Femur (tissue), 1 donor: ENCODE results near the gene THUMPD1.
A peak's percentile ranks its signal among the peaks of the same experiment; 100 is the strongest.
"Not testable (repeated sequence)": the region's sequence is repeated elsewhere in the genome, so short reads cannot be mapped to it uniquely, and the experiment has no call there.

Experiments used
- DNase-seq: peaks from one replicate; pipeline ENCODE4 v3.0.0-alpha.2; 2017

Gene THUMPD1

DNA sequence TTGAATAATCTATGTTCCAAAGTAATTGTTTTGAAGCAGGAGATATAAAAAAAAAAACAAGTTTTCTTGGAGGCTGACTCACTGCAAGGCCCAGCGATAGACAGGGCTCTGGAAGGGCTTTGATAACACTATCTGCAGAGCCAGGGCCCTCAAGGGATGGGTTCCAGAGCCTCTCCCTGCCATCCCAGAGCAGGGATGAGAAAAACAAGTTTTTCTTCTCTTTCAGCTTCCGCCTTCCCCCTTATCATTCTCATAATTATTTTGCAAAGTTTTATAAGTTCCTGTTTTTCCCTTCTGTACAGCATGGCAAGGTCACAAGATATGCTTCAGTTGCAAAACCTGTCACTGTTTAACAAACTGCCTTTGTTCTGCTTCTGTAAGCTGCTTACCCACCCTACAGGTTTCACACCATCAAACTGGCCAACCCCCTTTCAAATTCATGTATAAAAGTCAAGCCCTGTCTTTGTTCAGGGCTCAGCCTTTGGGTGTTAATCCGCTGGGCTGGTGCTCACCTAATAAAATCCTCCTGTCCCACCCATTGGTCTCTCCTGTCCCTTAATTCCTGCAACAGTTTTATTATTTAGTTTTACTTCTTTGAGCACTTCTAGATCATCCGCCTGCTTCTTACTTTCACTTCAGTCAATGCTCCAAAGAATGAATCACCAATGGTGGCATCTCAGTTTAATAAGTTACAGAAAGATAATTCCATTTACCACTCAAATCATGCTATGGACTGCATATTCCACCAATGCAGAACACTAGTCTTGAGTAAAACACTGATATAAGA, 5.6 kb upstream of the THUMPD1 start:
- DNase-seq = no peak

DNA sequence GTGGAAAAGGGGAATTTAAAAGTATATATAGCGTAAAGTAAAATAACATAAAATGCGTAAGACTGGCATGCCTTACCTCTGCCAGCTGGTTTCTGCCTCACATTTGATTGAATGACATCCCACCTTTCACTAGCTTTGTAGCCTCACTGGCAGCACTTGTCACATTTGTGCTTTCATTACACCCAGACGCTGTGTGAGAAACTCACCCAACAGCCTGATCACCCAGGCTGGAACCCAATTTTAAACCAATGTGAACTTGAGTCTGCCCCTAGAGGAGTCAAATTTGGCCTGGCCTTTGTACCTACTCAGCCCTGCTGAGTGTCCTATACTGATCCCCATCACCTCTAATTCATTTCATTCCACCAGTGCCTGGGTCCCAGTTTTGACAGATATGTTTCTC, 4.8 kb upstream of the THUMPD1 start:
- no peak for DNase-seq

DNA sequence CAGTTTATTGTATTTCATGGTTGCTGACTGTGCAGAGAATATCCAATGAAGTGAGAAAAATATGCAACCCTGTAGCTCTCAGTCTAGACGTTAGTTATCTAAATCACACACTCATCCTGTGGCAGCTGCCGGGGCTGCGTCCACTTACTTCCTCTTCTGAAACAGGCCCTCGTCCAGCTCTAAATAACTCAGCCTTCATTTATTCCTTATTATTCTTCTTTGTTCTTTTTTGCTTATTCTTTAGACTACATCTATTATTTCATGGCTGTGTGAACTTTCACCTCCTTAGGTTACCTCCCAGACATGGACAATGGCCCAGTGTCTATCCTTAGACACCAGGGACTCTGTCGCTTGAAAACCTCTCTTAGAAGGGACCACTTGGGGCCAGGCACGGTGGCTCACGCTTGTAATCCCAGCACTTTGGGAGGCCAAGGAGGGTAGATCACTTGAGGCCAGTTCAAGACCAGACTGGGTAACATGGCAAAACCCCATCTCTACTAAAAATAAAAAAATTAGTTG, 3.4 kb upstream of the THUMPD1 start:
- DNase-seq = no peak

DNA sequence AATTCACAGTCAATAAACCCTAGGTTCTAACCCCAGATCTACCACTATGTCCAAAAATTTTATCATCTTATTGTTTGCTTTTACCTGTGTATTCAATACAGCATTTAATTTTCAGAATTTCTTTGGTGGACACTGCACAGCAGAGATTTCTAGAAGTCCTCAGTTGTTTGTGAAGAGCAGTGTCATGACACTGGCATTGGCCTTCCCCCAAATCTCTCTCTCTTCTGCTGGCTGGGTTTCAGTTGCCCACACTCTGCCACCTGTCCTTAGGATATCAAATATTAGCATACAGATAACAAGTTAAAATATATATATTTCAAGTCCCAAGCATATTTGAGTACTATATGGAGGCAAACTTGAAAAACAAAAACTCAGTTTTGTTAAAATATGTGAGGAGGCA, 2.0 kb upstream of the THUMPD1 start:
- DNase-seq = no peak

DNA sequence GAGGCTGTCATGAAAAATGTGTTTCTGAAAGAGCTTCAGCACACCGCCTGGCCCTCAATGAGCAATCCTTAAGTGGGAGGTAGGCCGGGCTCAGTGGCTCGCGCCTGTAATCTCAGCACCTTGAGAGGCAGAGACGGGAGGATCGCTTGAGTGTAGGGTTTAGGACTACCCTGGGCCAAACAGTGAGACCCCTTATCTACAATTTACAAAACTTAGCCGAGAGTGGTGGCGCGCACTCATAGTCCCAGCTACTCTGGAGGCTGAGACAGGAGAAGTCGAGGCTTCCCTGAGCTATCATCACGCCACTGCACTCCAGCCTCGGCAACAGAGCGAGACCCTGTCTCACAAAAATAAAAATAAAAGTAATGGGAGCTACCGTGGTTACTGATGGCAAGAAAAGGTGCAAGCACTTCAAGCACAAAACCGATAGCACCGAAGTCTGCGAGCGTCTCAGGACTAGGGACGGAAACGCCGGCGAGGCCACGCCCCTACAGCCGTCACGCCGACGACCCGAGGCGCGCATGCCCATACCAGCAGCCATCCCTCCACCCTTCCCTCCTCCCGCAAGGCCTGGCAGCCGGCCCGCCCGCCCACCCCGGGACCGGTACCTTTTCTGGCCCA, 607 bp downstream of the THUMPD1 start:
- DNase-seq = peak; percentile 94

DNA sequence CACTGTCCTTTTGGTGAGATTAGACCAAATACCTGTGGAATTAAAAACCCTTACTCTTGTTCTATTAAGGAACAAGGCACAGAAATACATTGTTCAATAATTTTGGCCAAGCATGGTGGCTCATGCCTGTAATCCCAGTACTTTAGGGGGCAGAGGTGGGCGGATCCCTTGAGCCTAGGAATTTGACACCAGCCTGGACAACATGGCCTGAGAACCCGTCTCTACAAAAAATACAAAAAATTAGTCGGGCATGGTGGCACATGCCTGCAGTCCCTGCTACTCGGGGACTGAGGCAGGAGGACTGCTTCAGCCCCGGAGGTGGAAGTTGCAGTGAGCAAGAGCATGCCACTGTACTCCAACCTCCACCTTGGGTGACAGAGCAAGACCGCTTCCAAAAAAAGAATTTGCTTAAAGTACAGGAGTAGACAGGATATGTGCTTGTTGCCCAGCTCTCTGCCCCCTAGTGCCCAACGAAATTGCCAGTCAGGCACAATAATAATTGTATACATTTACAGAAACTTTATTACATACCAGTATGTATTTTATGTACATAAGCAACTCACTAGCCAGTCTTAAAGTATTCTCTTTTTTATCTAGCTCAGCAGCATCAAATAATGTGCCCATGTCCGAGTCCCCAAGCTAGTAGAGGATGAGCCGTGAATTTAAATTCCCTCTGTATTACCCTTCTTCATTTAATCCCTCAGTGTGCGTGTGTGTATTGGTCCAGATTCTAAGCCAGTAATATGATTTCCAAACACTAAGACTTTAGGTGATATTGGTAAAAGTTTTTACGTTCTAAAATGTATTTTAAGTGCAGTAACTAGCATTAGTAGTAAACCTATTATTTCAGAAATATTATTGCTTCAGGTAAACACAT, 1.4 kb downstream of the THUMPD1 start:
- no peak for DNase-seq

DNA sequence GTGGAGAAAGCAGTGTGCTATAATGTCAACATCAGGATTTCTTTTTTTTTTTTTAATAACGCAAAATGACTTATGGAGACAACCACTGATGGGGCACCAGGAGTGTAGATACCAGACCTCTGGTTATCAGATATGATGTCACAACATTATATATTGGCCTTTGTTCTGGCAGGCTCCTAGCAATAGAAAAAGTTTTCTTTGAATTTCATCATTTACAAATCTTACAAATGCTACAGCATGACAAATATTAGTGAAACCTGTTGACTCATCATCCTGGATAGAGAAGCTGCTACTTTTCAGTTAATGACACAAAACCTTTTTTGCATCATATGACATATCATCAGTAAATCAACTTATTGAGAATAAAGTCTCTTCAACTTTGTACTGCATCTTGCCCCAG, 6.1 kb downstream of the THUMPD1 start:
- no peak for DNase-seq

DNA sequence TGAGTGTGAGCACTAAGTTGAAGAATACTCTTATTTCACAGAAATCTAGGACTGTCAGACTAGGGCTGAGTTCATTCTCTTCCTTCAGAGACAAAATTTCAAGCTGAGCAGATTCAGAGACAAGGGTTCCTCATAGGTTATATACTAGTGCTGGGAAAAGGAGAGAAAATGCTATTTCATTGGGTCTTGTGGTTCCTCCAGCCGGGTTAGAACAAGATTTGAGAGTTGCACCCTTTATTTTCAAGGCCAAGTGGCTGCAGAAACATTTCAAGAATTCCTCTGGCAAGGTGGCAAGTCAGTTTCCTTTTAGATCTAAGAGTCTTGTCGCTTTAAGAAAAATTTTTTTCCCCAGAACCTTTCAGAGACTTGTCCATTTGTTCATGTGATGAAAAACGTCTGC, 6.8 kb downstream of the THUMPD1 start:
- no peak for DNase-seq

DNA sequence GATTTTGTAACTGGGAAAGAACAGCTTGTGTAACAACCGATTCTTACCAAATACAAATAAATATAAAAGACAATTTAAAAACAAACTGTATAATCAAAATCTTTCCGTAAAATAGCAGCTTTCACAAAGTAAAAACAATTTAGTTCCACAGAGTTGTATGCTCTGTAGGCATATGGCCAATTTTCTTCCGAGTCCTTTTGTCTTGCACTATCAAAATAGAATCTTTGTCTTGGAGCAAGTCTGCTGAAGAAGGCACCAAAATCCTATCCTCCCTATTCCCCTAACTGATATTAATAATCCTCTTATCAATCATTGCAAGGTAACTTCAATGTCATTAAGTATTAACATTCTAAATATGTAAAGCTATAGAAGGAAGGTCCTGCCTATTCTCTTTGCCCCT, 7.6 kb downstream of the THUMPD1 start:
- no peak for DNase-seq

DNA sequence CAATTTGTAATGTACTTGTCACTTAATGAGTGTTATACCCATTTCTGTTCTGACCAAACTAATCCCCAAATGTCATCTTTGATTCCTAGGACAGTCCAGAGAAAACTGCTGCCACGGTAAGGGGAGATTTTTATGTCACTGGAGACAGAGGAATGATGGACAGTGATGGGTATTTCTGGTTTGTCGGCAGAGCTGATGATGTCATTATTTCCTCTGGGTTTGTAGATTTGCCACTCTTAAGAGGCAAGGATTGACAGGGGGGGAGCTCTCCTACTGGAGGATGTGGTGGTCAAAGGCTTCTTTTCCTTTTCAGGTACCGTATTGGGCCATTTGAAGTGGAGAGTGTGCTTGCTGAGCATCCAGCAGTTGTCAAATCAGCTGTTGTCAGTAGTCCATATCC, 12.5 kb downstream of the THUMPD1 start:
- no peak for DNase-seq

DNA sequence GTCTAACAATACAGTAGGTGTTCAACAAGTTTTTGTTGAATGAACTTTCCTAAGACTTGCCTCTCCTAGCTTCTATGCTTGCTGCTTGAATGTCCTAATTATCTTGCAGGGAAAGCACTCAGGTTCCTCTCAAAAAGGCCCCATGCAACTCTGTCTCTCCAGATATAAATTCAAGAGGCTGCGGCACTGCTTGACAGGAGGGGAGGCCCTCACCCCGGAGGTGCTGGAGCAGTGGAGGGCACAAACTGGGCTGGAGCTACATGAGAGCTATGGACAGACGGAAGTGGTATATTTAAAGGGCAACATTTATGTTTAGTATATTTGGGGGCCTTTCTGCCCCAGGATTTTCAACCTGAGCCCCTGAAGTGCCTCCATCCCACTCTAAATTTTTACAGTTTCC, 14.4 kb downstream of the THUMPD1 start:
- no peak for DNase-seq

DNA sequence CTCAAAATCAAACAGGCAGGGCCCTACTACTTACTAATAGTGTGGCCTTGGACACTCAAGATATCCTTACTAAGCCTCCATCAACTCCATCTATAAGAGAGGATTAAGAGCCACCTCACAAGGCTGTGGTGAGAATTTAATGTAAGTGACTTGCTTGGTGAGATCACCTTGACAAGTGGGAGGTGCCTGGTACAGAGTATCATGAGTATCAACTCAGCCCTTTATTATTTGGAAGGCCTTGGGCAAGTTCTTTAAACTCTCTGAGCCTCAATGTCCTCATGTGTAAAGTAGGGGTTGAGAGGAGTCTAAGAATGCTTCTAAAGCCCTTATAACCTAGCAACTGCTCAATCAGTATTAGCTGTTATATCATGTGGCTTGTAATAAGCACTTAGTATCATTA, 15.0 kb downstream of the THUMPD1 start:
- no peak for DNase-seq

DNA sequence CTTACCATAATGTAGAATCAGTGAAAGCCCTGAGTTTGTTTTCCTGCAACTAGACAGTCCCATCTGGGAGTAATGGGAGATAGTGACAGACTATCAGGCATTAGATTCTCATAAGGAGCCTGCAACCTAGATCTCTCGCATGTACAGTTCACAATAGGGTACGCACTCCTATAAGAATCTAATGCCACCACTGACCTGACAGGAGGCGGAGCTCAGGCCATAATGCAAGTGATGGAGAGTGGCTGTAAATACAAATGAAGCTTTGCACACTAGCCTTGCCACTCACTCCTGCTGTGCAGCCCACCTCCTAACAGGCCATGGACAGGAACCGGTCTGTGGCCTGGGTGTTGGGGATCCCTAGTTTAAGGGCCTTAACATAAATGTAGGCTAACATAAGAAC, 21.4 kb downstream of the THUMPD1 start:
- no peak for DNase-seq

DNA sequence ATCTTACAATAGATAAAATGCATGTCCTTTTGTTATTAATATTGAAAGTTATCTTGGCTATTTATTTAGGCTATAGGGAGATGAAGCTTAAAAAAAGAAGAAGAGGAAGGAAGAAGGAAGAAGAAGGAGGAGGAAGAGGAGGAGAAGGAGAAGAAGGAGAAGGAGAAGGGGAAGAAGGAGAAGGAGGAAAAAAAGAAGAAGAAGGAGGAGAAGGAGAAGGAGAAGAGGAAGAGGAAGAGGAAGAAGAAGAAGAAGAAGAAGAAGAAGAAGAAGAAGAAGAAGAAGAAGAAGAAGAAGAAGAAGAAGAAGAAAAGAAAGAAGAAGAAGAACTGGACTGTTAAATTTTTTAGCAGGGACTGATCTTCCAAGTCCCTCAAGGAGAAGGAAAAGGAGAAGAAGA, 23.9 kb downstream of the THUMPD1 start:
- not testable (repeated sequence) for DNase-seq

DNA sequence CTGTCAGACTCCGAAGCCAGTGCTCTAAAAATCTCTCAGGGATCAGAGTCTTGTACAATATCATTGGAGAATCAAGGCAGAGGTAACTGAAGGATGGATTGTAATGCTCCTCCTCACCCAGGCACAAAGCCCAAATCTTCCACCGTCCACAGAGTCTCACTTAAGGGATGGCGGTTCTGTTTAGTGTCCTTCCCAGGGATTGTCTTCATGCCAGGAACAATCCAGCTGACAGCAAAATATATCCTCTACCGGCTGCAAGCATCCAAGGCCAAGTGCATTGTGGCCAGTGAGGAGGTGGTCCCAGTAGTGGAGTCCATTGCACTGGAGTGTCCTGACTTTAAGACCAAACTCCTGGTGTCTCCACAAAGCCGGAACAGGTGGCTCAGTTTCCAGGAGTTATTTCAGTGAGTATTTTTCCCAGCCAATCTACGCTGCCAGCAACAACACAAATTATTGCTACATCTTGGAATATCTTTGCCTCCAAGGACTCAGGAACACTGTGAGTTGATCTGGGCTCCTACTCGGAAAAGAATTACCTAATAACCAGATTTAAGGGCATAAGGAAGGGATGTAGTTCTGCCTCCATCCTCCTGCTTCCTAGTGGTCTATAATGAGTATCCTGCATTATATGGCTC, 30.2 kb downstream of the THUMPD1 start:
- no peak for DNase-seq

DNA sequence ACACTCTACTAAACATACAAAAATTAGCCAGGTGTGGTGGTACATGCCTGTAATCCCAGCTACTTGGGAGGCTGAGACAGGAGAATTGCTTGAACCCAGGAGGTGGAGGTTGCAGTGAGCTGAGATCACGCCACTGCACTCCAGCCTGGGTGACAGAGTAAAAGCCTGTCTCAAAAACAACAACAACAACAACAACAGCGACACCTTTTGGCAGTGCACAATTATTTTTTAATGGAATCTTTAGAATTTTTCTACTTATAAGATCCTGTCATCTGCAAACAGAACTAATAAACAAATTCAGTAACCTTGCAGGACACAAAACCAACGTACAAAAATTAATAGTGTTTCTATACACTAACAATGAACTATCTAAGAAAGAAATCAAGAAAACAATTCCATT, 33.5 kb downstream of the THUMPD1 start:
- DNase-seq = not testable (repeated sequence)

DNA sequence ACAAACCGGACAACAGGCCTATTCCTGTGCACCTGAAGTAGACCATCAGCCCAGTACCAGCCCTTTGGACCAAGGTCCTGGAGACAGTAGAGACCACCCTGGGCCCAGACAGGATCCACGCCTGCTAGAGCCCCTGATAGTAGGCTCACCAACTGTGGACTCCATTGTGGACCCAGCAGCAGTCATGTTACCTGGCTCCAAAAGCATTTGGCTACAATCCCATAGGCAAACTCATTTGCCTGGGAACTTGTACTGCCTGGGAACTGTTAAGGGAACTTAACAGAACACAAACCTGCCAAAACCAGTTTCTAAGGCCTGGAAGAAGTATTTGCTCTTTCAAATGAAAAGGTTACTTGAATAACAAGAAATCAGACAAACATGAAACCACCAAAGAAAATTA, 34.2 kb downstream of the THUMPD1 start:
- no peak for DNase-seq

DNA sequence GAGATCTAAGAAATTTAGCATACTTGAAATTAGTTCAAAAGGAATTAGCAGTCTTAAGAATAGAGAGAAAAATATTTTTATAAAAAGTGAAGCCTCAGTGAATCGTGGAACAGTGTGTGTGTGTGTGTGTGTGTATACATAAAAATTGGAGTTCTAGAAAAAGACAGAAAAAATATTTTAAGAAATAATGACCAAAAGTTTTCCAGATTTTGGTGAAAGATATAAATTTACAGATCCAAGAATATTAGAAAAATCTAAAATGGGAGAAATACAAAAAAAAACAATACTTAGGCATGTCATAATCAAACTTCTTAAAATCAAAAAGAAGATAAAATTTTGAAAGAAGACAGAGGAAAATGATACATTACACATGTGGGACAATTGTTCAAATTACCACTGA, 35.6 kb downstream of the THUMPD1 start:
- DNase-seq = not testable (repeated sequence)

DNA sequence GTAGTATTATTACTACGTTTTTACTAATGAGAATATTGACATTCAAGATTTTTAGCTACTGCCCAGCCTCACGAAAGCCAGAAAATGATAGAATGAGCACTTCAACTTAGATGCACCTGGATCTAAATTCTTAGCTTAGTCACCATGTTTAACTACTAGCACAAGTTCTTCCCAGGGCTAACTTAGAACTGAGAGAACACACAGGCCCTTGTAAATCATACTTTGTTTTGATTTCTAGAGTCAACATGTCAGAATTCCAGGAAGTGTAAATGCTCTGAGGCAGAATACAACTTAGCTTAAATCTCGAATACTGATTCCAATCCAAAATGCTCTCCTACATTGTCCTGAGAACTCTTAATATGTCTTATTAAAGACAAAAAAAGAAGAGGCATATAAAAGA, 37.3 kb downstream of the THUMPD1 start:
- no peak for DNase-seq

DNA sequence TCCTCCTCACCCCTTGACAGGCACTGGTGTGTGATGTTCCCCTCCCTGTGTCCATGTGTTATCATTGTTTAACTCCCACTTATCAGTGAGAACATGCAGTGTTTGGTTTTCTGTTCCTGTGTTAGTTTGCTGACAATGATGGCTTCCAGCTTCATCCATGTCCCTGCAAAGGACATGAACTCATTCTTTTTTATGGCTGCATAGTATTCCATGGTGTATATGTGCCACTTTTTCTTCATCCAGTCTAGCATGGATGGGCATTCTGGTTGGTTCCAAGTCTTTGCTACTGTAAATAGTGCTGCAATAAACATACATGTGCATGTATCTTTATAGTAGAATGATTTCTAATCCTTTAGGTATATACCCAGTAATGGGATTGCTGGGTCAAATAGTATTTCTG, 39.9 kb downstream of the THUMPD1 start:
- DNase-seq = not testable (repeated sequence)

DNA sequence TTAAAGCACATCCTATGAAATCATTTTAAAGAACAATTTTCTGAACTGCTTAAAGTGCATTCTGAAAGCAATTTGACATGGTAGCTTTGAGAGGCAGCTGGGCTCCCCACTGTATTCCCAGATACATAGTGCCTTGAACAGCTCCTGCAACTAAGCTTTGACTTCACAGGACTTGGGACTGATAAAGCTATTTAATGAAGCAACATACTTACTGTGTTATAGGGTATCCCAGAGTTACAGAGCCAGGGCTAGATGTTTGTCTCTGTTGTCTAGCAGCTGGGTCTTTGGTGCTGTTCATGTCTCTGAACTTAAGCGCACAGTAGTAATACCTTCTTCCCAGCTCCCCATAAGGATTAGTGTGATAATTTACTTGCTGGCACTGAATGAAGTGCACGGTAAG, 45.0 kb downstream of the THUMPD1 start:
- DNase-seq = no peak

DNA sequence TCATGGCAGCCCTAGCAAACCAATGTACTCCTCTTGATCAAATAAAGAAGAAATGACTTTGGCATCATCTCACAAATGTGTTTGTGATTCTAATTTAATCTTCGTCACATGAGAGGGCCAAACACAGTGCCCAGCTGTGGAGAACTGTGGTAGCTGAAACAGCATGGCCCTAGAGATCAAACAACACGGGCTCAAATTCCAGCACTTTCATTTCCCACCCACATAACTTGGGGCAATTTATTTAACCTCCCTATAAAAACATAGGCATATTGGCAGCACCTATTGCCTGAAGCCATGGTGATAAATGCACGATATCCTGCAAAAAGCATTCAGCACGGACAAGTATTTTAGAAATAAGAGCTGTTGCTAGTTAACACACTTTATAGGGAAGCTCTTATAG, 46.6 kb downstream of the THUMPD1 start:
- no peak for DNase-seq

DNA sequence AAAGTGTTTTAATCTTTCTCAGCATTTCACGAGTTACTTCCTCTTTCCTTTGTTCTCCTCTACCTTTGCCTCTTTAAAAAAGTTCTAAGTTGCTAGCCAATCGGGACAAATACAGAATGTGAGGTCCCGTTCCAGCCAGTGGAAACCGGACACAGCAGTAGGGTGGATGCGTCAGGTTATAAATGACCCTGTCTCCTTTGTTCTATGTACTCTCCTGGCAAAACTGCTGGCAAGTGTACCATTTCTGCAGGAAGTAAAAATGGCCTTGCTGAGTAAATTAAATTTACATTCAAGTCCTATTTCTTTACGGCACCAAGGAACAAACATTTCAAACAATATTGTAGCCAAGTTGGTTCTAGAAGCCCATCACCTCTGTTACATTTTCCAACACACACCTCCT, 47.5 kb downstream of the THUMPD1 start:
- not testable (repeated sequence) for DNase-seq
